ENCODE measurements around the gene LASP1.

DNA sequence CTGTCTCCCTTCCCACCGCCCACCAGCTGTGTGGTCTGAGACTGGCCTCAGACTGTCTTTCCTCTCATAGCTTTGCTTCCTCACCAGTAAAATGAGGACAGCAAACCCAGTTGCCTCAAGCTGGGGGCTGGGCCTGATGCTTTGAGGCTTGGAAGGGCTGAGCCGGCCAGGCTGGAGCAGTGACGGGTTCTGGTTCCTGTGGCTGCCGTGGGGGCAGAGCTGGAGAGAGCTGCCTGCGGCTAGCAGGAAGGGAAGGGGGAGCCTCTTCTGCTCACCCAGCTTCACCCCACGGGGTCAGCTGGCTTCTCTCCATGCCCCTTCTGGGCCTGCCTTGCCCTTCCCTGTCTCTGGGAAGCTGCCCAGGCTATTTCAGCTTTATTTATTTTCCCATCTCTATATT, 23.7 kb downstream of the LASP1 start:
- TF ChIP-seq EP300 (conservative IDR thresholded peaks at IDR 0.05; ENCODE audit: poor library complexity, severe bottlenecking) (no peak), SMC3 (conservative IDR thresholded peaks at IDR 0.05; ENCODE audit: poor library complexity) (no peak), POLR2AphosphoS5 (IDR thresholded peaks at IDR 0.05) (no peak), MXI1 (conservative IDR thresholded peaks at IDR 0.05; ENCODE audit: poor library complexity, severe bottlenecking) (no peak), EZH2 (IDR thresholded peaks at IDR 0.05; ENCODE audit: borderline replicate concordance, insufficient read depth, low read length, poor library complexity, severe bottlenecking) (no peak), TAF1 (IDR thresholded peaks at IDR 0.05; ENCODE audit: low read depth) (no peak), RAD21 (conservative IDR thresholded peaks at IDR 0.05) (no peak)
- TF ChIP-seq, protein P1, sequence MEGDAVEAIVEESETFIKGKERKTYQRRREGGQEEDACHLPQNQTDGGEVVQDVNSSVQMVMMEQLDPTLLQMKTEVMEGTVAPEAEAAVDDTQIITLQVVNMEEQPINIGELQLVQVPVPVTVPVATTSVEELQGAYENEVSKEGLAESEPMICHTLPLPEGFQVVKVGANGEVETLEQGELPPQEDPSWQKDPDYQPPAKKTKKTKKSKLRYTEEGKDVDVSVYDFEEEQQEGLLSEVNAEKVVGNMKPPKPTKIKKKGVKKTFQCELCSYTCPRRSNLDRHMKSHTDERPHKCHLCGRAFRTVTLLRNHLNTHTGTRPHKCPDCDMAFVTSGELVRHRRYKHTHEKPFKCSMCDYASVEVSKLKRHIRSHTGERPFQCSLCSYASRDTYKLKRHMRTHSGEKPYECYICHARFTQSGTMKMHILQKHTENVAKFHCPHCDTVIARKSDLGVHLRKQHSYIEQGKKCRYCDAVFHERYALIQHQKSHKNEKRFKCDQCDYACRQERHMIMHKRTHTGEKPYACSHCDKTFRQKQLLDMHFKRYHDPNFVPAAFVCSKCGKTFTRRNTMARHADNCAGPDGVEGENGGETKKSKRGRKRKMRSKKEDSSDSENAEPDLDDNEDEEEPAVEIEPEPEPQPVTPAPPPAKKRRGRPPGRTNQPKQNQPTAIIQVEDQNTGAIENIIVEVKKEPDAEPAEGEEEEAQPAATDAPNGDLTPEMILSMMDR (IDR thresholded peaks at IDR 0.05; ENCODE audit: poor library complexity, severe bottlenecking) = no peak
- TF ChIP-seq, protein P2, sequence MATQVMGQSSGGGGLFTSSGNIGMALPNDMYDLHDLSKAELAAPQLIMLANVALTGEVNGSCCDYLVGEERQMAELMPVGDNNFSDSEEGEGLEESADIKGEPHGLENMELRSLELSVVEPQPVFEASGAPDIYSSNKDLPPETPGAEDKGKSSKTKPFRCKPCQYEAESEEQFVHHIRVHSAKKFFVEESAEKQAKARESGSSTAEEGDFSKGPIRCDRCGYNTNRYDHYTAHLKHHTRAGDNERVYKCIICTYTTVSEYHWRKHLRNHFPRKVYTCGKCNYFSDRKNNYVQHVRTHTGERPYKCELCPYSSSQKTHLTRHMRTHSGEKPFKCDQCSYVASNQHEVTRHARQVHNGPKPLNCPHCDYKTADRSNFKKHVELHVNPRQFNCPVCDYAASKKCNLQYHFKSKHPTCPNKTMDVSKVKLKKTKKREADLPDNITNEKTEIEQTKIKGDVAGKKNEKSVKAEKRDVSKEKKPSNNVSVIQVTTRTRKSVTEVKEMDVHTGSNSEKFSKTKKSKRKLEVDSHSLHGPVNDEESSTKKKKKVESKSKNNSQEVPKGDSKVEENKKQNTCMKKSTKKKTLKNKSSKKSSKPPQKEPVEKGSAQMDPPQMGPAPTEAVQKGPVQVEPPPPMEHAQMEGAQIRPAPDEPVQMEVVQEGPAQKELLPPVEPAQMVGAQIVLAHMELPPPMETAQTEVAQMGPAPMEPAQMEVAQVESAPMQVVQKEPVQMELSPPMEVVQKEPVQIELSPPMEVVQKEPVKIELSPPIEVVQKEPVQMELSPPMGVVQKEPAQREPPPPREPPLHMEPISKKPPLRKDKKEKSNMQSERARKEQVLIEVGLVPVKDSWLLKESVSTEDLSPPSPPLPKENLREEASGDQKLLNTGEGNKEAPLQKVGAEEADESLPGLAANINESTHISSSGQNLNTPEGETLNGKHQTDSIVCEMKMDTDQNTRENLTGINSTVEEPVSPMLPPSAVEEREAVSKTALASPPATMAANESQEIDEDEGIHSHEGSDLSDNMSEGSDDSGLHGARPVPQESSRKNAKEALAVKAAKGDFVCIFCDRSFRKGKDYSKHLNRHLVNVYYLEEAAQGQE (IDR thresholded peaks at IDR 0.05; ENCODE audit: borderline replicate concordance) = no peak

Data from neural cell (in vitro differentiated cells).